Measurements from ENCODE around the gene SCFD2.

- TF ChIP-seq CTCF (IDR thresholded peaks at IDR 0.05; ENCODE audit: low read length) (peak; percentile 65), EZH2 (IDR thresholded peaks at IDR 0.05; ENCODE audit: borderline replicate concordance, low read length) (no peak)
Observed at GRCh38 chr4:52982255-52982945, 383.5 kb downstream of the SCFD2 start.
